Spleen (tissue), 11 donors: ENCODE results near the gene C10orf53. TPM values are rescaled to one million over a fixed set of nuclear protein-coding genes. Genes with fewer than 3 reads are reported as not detected.

ENCODE experiments used
- DNase-seq: peaks from one replicate; pipeline ENCODE4 v3.0.0-alpha.2; 2020
- H3K27ac ChIP-seq, 8 donors: fragments of 200-600 bp; sonication (generic) in 7 of 8; 1 replicate in 4 of 8; 2 replicates in 4 of 8; pipeline versions ENCODE4 v1.5.0 to v1.8.0; 2016 to 2021; ENCODE audit warnings: inconsistent platforms in 4 of 8, mild to moderate bottlenecking in 4 of 8, moderate library complexity in 1 of 8
- H3K27me3 ChIP-seq, 7 donors: fragments of 200-600 bp; sonication (generic) in 6 of 7; replicated peaks in 1 of 7; 1 replicate in 4 of 7; 2 replicates in 3 of 7; pipeline versions ENCODE4 v1.5.0 to v1.8.0; 2016 to 2021; ENCODE audit warnings: inconsistent platforms in 3 of 7, mild to moderate bottlenecking in 1 of 7
- H3K36me3 ChIP-seq, 6 donors: fragments of 200-600 bp; sonication (generic) in 5 of 6; 1 replicate in 4 of 6; 2 replicates in 2 of 6; pipeline versions ENCODE4 v1.5.0 to v1.8.0; 2016 to 2021; ENCODE audit warnings: inconsistent platforms in 2 of 6
- H3K4me1 ChIP-seq, 6 donors: fragments of 200-600 bp; sonication (generic) in 5 of 6; 1 replicate in 3 of 6; 2 replicates in 3 of 6; pipeline versions ENCODE4 v1.5.0 to v1.8.0; 2016 to 2021; ENCODE audit warnings: inconsistent platforms in 3 of 6
- H3K4me3 ChIP-seq, 8 donors: fragments of 200-600 bp; sonication (generic) in 7 of 8; 1 replicate in 4 of 8; 2 replicates in 4 of 8; pipeline versions ENCODE4 v1.5.0 to v1.8.0; 2016 to 2021; ENCODE audit warnings: inconsistent platforms in 4 of 8, mild to moderate bottlenecking in 4 of 8, moderate library complexity in 2 of 8
- H3K9me3 ChIP-seq, 8 donors: fragments of 200-600 bp; sonication (generic) in 7 of 8; 1 replicate in 4 of 8; 2 replicates in 4 of 8; pipeline versions ENCODE4 v1.5.0 to v1.8.0; 2016 to 2021; ENCODE audit warnings: inconsistent platforms in 4 of 8
- POLR2A ChIP-seq, 3 donors: fragments of 450-650 bp; IDR thresholded peaks; one replicate each; pipeline ENCODE4 v1.5.1; 2017; ENCODE audit warnings: antibody characterized with exemption in 3 of 3, mild to moderate bottlenecking in 1 of 3
- POLR2AphosphoS5 ChIP-seq, 3 donors: sonication (generic); formaldehyde crosslinking; IDR thresholded peaks; one replicate each; pipeline ENCODE4 v1.5.1; 2017; ENCODE audit warnings: antibody characterized with exemption in 3 of 3
- WGBS, 5 donors: extraction: QIAGEN DNeasy Blood & Tissue Kit in 3 of 5; methylation state at CpG; one replicate each; pipeline versions ENCODE4 v1.1.5 to v1.1.7; 2013 to 2018; 5-methylcytosine and 5-hydroxymethylcytosine counted together
- intact Hi-C: fragments of 100-400 bp; cut with DNase I; formaldehyde crosslinking; loops from one replicate; pipeline ENCODE4 v1.15.0; 2023; ENCODE audit warnings: low total_unique reads
- polyA plus RNA-seq, 3 donors: library from polyadenylated mRNA; stranded (reverse); fragments of 200-250 nt; gene quantifications; one replicate each; pipeline ENCODE4 v1.2.1, GENCODE V29; 2013
- total RNA-seq, 7 donors: library from RNA; depleted of rRNA in 3 of 7; stranded (reverse); fragments of >200 nt in 3 of 7; fragmentation: NEBNext Ultra II Directional in 4 of 7; extraction: Animal tissue kit (Norgen Biotek cat#: 25700) in 4 of 7; gene quantifications; one replicate each; pipeline versions ENCODE4 v1.1.0 to v1.2.1, GENCODE V29; 2016 to 2021
- TF ChIP-seq, protein P1 (sequence below), 11 experiments: fragments of 200-600 bp in 7 of 11; fragments of 450-650 bp in 4 of 11; sonication (generic) in 4 of 11; IDR thresholded peaks in 8 of 11; conservative IDR thresholded peaks in 3 of 11; 1 replicate in 7 of 11; 2 replicates in 4 of 11; pipeline versions ENCODE4 v1.4.0 to v1.8.0; 2016 to 2021; ENCODE audit warnings: antibody characterized with exemption in 11 of 11, inconsistent platforms in 4 of 11, mild to moderate bottlenecking in 1 of 11
- donor health status: healthy with polysubstance abuse.
- donor health status: DM: no; HTN: no; CAD: no; lungs with moderate emphysema.
- donor health status: DM: no; HTN: no; CAD: no.
- donor health status: Bipolar disorder and iron deficiency.
- donor health status: healthy.
- donor health status: DM: no; HTN: no; CAD: no.
- donor health status: DM: yes; HTN: yes; CAD: no.

C10orf53 gene
- total and polyA plus RNA-seq, 10 donors: not detected

DNA sequence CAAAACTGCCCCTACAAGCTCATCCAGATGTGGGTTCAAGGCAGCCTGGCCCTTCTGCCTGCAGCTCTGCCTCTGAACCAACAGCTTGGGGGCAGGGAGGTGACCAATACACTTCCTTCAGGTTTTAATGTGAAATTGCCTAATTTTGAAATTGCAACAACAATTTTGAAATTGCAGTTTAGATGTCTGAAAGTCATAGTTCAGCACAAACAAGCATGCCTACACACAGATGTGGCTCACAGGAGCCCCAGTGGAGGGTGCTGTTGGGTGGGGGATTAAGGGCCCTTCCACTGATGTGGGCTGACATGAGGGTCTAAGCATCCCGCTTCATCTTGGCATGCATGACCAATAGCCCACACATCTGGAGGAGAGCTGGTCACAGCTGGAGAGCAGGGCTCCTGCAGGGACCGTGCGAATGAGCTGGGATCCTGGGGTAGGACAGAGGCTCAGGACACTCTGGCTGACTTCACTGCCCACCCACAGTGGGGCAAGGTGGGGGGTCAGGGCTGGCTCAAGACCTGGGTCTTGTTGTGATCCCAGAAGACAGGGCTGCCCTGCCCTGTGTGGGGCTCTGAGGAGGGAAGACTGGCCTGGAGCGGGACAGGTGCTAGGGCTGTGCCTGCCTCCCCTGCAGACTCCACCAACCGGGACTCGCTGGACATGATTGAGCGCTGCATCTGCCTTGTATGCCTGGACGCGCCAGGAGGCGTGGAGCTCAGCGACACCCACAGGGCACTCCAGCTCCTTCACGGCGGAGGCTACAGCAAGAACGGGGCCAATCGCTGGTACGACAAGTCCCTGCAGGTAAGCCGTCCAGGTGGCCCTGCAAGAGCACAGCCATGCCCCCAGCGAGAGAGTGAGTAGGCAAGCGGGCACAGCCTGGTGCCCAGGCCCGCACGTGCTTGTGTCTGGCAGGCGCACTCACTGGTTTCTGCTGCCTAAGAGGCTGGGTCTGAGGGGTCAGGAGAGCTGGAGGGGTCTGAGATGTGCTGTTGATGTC, 33.3 kb upstream of the C10orf53 start:
- WGBS, 5 donors: 85 to 93% (median 89%) methylated on average over 8 to 22 of the region's 22 CpGs
- Histone ChIP-seq H3K4me1 (peaks cover 0 to 8% (median 3%) of the 10 kb centered on the region in 6 donors), H3K27me3 (peaks cover 0 to 62% (median 16%) of the 10 kb centered on the region in 7 donors), H3K27ac (no peak overlapping the region), H3K36me3 (no peaks in the 10 kb centered on the region), H3K4me3 (no peak overlapping the region), H3K9me3 (no peaks in the 10 kb centered on the region)
- intact Hi-C loops: no loop called here
- peak; percentile 67 for DNase-seq
- TF ChIP-seq POLR2A (IDR thresholded peaks at IDR 0.05) (no peak), POLR2AphosphoS5 (IDR thresholded peaks at IDR 0.05) (no peak)
- TF ChIP-seq, protein P1, sequence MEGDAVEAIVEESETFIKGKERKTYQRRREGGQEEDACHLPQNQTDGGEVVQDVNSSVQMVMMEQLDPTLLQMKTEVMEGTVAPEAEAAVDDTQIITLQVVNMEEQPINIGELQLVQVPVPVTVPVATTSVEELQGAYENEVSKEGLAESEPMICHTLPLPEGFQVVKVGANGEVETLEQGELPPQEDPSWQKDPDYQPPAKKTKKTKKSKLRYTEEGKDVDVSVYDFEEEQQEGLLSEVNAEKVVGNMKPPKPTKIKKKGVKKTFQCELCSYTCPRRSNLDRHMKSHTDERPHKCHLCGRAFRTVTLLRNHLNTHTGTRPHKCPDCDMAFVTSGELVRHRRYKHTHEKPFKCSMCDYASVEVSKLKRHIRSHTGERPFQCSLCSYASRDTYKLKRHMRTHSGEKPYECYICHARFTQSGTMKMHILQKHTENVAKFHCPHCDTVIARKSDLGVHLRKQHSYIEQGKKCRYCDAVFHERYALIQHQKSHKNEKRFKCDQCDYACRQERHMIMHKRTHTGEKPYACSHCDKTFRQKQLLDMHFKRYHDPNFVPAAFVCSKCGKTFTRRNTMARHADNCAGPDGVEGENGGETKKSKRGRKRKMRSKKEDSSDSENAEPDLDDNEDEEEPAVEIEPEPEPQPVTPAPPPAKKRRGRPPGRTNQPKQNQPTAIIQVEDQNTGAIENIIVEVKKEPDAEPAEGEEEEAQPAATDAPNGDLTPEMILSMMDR (IDR thresholded peaks at IDR 0.05 in 8 of 11, conservative IDR thresholded peaks at IDR 0.05 in 3 of 11): no peak

DNA sequence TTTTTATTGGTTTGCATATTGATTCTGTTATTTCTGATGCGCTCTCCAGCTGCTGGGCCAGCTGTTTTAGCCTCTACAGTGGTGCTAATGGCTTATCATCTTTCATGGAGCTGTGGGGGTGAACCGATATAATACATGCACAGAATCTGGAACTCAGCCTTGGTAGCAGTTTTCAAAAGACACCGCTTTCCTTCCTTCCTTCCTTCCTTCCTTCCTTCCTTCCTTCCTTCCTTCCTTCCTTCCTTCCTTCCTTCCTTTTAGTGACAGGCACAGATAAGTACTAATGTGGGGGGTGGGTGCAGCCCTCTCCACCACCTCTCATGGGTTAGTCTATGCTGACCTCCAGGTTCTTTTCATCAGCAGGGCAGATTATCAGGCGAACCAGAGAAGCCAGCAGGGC, 31.9 kb upstream of the C10orf53 start:
- Histone ChIP-seq H3K27me3 (peaks cover 0 to 62% (median 16%) of the 10 kb centered on the region in 7 donors), H3K9me3 (no peaks in the 10 kb centered on the region), H3K4me1 (peaks cover 0 to 8% (median 3%) of the 10 kb centered on the region in 6 donors), H3K36me3 (no peaks in the 10 kb centered on the region), H3K4me3 (no peak overlapping the region), H3K27ac (no peak overlapping the region)
- intact Hi-C loops: no loop called here
- WGBS, 5 donors: 67 to 79% (median 77%) methylated on average over 4 of the region's 4 CpGs
- DNase-seq: peak; percentile 10
- TF ChIP-seq POLR2AphosphoS5 (IDR thresholded peaks at IDR 0.05): no peak
- TF ChIP-seq, protein P1 (IDR thresholded peaks at IDR 0.05 in 8 of 11, conservative IDR thresholded peaks at IDR 0.05 in 3 of 11): no peak
- TF ChIP-seq POLR2A (IDR thresholded peaks at IDR 0.05): no peak

DNA sequence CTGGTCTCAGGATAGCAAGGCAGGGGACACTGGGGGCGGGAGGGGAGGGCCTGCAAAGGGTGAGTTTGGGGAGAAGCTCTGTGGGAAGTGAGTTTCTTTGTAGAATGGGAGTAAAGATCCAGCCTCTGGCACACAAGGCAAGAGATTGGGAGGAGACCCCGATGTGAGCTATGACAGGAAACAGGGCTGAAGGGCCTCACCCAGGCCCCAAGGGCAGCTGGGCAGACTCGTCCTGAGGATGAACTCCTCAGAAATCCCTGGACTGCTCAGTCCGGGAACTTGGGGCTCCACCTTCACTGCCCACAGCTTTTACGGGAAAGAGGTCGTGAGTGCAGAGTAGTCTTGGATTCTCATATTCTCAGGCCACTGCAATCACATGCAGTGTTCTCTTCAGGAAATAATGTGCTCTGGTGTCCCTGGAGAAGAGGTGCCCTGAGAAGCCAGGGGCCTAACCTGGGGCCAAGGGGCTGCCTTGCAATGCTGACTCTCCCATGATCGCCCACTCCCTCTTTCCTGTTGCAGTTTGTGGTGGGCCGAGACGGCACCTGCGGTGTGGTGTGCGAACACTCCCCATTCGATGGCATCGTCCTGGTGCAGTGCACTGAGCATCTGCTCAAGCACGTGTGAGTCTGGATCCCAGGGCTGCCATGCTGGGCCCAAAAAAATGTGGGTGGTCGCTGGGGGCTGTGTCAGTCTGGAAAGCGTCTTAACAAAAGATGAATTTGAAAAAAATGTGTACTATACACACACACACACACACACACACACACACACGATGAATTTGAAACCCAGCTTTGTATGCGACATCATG, 31.3 kb upstream of the C10orf53 start:
- WGBS, 5 donors: 69 to 73% (median 71%) methylated on average over 18 of the region's 18 CpGs
- Histone ChIP-seq H3K27ac (no peak overlapping the region), H3K4me1 (peaks cover 0 to 8% (median 3%) of the 10 kb centered on the region in 6 donors), H3K4me3 (no peak overlapping the region), H3K27me3 (peaks cover 0 to 62% (median 9%) of the 10 kb centered on the region in 7 donors), H3K9me3 (no peaks in the 10 kb centered on the region), H3K36me3 (no peaks in the 10 kb centered on the region)
- TF ChIP-seq POLR2AphosphoS5 (IDR thresholded peaks at IDR 0.05) (no peak), POLR2A (IDR thresholded peaks at IDR 0.05) (no peak)
- TF ChIP-seq, protein P1 (IDR thresholded peaks at IDR 0.05 in 8 of 11, conservative IDR thresholded peaks at IDR 0.05 in 3 of 11): no peak
- intact Hi-C loops: no loop called here
- peak; percentile 37 for DNase-seq
